GM18868 (cell line): ENCODE results near the gene SIAH3.
"Not testable (repeated sequence)": the region's sequence is repeated elsewhere in the genome, so short reads cannot be mapped to it uniquely, and the experiment has no call there.

Experiments
- ATAC-seq: cut with Tn5 transposase; IDR thresholded peaks from one replicate; pipeline ENCODE4 v1.9.1; 2021; ENCODE audit warnings: mild to moderate bottlenecking, moderate library complexity; ENCODE audit not compliant: unreplicated experiment

SIAH3 gene

DNA sequence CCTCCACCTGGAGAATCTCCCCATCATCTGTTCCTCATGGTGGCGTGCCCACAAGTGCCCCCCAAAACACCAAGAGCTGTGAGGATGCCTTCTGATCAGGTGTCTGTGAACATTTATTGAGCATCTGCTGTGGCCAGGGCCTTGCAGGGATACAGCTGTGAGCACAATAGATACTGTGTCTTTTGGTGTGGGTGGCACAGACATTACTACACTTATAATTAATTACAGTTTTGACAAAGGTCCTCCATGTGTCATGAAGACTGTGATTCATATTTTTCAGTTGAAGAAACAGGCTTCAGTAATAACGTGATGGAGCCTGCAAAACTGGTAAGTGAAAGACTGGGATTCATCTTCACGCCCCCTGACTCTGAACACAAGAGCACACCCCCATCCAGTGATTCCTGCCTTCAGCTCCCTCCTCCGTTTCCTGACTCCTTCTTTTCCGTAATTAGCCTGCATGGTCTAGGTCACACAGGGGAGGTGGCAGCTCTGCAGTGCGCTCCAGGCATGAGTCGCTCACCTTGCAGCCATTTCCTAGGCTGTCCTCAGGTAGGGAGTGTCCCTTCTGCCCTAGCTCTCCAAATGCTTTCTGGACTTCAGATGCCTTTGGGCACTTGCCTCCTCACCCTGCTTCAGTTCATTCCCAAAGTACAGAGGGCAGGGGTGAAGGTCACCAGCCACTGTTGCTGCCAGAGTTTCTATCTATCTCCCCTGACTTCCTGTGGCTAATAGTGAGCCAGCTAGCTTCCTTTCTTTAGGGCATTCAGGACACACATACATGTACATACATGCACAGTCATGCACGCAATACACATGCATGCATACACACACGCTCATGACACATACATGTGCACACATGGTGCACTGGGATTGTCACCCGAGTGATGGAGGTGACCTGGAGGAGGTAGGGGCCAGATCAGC, 66.5 kb downstream of the SIAH3 start:
- no peak for ATAC-seq

DNA sequence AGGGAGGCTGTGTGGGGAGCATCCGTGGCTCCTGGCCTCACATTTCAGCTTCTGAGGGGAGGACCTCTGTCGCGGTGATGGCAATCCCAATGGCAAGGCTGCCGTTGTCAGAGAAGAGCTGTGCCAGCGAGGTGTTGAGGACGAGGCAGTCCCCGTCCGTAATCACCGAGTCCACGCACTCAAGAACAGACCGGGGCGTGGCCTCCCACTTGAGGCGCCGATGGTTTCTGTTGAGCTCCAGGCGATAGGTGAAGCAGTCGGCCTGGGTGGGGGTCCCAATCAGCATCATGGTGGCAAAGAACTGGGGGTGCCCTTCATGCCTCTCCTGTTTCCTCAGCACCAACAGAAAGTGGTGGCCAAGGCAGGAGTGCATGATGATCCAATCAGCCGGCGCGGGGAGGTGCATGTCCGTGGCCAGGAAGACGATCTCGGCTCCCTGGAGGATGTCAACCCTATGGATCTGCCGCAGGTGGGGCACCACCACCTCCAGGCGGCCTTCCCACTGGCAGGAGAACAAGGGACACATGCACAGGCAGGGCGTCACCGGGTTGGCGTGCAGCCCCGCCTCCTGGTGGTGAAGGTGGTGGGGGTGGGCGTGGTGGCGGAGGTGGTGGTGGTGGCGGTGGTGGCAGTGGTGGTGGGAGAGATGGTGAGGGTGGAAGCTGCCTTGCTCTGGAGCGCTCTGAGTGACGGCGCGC, 68.1 kb downstream of the SIAH3 start:
- ATAC-seq = no peak

DNA sequence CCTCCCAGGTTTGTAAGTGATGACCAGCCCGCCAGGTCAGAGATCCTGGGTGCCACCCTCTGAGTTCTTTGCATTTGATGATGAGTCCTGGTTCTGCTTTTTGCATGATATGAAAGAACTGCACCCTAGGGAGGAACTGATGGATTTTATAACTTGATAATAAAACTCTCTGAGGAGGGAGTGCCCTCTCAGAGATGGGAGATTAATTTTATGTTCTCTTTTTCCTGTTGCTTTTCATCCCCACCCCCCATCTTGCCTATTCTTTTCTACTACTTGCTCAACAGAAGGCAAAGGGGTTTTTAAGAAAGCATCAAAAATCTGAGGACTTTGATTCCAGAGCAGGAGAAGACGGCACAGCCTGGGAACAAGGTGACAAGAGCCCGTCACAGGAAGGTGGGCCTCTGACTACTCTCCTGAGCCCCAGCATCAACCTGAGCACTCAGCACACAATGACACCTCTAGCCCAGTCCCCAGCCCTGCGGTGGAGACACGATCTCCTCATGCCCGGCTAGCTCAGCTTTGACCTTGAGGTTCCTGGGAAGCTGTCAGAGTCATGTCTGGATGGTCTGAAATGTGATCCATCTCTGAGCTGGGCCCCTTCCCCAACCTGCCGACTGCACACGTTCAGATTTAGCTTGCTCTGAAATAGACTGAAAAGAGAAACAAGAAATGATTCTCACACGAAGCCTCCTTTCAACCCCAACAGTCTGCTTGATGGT, 69.1 kb downstream of the SIAH3 start:
- no peak for ATAC-seq

DNA sequence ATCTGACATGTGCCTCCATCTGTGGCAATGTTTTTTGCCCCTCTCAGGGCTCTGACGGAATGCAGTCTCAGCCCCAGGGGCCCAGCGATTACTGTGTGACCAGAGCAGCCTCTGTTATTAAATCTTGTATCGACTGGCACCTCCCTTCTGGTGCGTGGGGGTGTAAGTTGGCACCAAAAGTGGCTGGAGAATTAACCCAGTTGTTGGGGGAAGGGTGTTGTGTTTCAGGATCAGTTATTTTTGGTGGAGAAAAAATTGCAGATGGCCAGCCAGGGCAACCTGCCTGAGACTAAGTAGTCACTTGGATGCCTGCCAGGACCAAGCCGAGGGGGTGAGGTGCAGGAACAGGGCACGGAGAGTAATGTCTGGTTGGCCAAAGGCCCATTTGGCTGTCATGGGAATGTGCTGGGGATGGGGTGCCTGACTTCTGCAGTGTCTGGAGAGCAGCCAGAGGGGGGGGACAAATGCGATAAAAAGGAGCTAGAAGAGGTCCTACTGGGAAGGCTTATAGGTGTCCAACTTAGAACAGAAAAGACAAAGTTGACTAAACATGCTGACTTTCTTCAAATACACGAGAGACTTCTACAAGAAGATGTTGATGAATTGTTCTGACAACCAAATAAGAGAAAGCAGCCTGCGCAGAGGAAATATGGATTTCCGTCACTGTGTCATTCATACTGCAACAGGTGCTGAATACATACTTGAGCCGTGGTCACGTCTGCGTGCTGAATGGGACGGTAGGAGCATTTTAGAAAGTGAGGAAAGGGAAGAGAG, 69.8 kb downstream of the SIAH3 start:
- ATAC-seq = no peak

DNA sequence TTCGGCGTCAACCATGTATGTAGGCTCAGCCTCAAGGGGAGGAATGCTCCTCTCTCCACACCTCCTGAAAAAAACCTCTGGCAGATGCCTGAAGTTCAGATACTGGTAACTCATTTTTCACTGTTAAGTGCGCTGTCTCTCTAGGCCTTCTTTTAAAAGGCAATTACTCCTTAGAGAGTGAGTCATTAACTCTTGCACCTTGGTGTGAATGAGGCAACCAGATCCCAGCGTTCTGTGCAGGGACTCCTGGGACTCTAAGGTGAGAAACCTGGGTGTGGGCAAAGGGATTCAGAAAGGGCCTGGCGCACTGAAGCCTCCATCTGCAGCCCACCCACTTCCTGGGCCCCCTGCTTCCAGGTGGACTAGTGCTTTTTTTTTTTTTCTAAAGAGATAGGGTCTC, 71.7 kb downstream of the SIAH3 start:
- ATAC-seq = no peak

DNA sequence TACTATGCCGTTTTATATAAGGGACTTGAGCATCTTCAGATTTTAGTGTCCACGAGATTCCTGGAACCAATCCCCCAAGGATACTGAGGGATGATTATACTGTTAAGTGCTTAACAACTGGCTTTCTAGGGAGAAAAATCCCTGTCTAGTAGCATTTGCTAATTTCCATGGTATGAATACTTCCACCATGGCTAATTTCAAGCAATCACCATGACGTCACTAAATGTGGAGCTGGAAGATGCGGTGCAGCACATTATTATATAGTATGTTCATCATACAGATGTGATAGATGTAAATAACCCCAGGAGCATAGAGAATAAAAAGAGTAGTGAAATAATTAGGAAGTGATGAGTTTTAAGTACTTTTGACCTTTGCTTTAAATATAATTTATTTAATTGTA, 72.7 kb downstream of the SIAH3 start:
- ATAC-seq = no peak

DNA sequence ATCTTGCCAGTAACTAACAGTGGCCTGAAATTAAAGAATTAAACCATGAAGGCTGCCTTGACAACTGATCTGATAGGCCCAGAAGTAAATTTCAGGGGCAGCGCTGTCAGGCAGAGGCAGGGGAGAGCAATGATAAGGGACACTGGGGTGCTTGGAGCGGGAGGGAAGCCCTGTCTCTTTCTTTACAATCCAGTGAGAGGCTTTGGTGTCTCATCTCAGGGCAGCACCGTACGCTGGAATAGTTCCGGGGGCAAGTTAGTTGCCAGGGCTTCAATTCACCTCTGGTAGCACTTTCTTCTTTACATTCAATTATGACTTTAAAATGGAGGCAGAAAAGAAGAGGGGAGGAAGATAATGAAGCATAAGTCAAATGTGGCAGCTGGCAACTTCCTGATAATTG, 74.8 kb downstream of the SIAH3 start:
- ATAC-seq = no peak

DNA sequence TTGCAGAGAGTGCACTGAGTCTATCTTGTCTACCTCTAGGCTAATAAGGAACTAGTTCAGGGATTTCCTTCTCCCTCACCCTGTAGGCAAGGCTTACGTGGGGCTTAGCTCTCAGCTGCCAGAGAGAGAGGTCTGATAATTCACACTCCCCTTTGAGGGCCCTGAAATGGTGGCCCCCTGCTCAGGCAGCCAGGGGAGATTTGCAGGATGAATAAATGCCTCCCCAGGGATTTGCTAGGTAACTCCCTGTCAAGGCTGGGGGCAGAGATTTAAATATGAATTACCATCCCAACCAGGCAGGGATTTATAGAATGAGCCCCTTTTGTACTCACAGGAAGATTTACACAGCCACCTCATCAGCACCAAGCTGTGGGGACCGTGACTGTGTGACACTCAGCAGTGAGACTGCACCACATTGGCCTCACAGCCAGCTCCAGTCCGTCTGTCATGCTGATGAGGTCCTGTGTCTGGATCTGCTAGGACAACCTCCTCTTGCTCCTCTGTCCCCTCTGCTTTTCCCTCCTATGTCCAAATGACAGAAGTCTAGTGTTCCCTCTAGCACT, 76.1 kb downstream of the SIAH3 start:
- no peak for ATAC-seq

DNA sequence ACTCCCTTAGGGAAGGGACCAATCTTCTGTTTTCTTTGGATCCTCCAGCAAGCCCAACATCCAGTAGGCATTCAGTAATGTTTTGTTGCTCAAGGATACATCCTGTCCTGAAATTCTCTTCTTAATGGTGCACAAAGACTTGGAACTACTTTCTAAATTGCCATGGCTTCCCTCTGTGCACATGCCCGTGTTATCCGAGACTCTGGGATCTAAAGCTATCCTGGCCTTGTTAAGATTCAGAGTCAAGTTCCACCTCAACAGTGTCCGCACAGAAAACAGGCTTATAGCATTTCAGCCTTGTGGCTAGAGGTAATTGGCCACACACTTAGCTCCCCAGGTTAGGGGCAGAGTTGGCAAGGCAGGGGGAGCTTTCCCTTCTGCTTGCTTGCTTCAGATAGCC, 77.6 kb downstream of the SIAH3 start:
- ATAC-seq = no peak

DNA sequence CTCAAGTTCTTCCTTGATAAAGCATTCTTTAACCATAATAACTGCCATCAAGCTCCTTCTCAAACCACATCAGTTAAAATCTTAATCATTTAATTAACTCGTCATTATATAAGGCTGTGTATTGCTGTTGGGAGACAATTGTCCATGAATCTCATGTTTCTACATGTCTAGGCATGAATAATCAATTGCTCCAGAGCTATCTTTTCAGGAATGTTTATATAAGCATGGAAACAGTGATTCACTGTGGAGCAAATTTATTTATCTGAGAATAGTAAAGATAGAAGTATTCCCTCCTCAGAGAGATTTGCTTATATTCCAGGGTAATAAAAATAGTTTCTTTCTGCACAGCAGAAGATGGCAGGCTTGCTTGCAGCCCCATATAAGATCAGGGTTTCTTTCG, 78.3 kb downstream of the SIAH3 start:
- no peak for ATAC-seq

DNA sequence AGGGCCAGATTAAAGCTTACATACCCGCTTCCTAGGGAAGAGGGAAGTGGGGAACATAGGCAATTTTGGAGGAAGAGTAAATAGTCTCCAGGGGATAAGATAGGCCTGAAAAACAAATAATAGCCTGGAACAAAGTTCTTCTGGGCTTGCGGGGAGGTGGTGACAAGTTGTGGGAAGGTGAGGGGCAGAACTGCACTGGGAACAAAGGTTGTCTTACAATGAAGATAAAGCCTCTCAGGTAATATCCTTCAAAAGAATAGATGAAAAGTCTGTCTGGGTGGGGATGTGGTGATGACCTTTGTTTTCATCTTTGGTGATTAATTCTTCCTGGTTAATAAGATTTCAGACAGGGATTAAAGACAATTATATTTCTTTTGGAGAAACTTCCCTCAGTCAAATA, 80.7 kb downstream of the SIAH3 start:
- ATAC-seq = no peak

DNA sequence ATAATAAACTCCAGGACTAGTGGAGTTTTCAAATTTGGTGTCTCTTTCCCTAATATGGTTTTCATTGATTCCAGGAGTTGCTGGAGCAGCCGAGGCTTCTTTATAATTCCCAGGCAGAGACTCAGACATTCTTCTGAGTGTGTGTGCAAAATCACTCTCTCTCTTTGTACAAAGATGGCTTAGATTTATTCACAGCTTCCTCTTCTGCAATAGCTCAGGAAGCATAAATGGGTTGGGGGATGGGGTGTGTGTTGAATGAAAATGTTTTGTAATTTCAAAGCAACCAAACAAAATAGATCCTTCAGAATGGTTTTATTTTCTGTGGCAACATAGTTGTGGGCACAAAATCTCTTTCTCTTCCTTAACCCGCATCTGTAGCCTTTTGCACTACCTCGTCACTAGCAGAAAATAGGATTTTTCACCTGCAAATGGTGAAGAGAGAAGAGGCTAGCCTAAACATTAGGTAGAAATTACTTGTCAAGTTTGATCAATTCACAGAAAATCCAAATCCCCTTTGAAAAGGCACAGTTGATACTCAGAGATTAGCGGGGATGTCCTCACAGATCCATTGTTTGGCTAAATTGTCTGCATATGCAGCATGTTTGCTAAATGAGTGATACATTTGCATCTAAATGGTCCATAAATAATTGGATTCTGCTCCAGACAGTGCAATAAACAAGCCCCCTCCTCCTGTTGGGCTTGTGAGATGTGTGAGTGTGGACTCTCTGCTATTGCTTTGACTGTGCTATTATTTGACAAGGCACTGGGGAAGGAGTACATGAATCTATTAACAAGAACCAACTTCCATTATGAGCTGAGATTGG, 82.7 kb downstream of the SIAH3 start:
- no peak for ATAC-seq

DNA sequence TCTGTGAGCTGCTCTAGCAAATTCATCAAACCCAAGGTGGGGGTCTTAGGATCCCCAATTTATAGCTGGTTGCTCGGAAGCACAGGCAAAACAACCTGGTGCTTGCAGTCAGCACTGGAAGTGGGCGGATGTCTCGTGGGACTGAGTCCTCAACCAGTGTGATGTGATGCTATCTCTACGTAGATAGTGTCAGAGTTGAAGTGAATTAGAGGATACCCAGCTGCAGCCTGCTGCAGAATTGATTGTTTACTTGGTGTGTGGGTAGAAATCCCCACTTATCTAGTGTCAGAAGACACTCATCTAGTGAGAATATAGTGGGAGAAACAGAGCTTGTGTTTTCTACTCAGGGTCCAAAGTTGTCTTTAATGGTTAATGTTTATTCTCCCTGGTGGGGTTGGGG, 86.1 kb downstream of the SIAH3 start:
- no peak for ATAC-seq

DNA sequence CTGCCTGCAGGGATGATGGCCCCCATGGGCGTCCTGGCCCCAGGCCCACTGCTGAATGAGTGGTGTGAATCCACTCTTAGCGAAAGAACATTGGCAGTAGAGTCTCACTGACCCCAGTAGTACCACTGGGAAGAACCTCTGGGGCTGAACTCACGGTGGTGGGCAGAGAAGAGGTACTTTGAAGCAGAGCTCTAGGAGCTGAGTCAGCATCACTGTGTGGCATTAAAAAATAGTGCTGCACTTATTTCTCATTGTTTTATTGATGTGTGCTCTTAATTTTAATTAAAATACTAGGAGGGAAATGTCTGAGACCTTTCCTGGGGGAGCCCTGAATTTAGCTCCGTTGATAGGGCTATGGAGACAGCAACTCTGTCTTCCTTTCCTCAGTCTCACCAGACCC, 88.1 kb downstream of the SIAH3 start:
- no peak for ATAC-seq

DNA sequence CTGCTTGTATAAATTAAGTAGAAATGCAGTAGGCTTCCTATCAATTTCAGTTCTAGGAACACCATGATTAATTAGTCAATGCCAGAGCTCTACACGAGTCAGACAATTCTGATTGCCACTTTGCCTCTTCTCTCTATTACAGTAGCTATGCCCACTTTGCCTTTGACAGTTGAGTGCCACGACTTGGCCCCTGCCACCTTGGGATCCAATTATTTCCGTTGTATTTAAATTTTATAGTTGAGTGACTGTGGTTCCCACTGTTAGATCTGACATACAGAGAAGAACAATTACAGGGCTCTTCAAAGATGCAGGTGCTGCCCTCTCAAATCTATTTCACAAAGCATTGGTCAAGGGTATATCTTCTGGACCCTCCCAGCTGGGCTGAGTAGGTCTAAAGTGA, 94.0 kb downstream of the SIAH3 start:
- ATAC-seq = not testable (repeated sequence)

DNA sequence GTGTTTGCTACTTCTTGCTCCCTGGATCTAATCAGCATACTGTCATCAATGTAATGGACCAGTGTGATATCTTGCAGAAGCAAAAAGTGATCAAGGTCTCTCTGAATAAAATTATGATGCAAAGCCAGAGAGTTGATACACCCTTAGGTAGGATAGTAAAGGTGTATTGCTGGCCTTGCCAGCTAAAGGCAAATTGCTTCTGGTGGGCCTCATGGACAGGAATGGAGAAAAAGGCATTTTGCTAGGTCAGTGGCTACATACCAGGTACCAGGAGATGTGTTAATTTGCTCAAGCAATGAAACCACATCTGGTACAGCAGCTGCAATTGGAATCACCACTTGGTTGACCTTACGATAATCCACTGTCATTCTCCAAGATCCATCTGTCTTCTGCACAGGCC, 95.1 kb downstream of the SIAH3 start:
- ATAC-seq = not testable (repeated sequence)

DNA sequence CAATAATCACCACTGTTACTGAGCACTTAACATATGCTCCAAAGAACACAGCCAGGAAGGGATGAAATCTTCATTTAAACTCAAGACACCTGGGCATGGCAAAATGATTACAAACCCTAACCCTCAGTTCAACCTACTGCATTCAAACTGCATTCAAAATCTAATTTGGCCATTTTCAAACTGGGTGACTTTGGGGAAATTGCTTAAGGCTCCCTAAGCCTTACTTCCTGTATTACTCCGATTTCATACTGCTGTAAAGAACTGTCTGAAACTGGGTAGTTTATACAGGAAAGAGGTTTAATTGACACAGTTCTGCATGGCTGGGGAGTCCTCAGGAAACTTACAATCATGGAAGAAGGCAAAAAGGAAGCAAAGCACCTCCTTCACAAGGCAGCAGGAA, 99.0 kb downstream of the SIAH3 start:
- ATAC-seq = no peak

DNA sequence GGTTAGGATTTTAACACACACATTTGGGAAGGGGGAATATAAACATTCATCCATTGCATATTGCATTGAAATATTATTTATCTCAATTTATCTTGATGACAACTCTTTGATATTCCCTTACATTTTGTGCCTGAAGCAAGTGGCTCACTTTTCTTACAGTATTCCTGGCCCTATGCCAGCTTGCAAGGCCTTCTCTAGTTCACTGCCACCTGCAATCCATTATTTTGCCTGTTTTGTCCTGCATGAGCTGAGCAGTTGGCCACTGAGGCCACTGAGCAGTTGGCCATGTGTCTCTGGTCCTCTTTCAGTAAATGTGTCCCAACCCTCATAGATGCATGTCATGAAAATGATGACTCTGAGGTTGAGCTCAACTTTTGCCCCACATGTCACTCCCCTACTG, 99.7 kb downstream of the SIAH3 start:
- no peak for ATAC-seq

DNA sequence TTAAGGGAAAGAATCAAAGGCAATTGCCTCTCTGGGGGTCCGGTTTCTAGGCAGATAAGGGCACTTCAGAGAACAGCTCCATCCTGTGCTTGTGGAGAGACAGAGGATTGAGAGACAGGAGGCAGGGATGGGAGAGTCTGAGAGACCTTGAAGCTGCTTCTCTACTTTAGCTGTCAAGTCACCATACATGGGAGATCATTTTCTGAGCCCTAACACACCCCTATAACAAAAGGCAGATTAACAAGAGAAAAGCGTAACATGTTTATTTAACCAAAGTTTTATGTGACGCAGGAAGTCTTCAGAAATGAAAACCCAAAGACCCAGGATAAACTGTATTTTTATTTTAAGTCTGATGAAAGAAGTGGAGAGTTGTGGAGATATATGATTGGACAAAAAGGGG, 101.0 kb downstream of the SIAH3 start:
- no peak for ATAC-seq
